GM19324 (cell line): ENCODE measurements around the gene LRRC56.

ENCODE experiments used
- ATAC-seq: cut with Tn5 transposase; IDR thresholded peaks from one replicate; pipeline ENCODE4 v1.9.1; 2021; ENCODE audit warnings: mild to moderate bottlenecking, moderate library complexity; ENCODE audit not compliant: unreplicated experiment, low FRiP score

Gene LRRC56

GRCh38 chr11:518463-519202 is 18.7 kb upstream of the LRRC56 start:
- peak; percentile 83 for ATAC-seq

DNA sequence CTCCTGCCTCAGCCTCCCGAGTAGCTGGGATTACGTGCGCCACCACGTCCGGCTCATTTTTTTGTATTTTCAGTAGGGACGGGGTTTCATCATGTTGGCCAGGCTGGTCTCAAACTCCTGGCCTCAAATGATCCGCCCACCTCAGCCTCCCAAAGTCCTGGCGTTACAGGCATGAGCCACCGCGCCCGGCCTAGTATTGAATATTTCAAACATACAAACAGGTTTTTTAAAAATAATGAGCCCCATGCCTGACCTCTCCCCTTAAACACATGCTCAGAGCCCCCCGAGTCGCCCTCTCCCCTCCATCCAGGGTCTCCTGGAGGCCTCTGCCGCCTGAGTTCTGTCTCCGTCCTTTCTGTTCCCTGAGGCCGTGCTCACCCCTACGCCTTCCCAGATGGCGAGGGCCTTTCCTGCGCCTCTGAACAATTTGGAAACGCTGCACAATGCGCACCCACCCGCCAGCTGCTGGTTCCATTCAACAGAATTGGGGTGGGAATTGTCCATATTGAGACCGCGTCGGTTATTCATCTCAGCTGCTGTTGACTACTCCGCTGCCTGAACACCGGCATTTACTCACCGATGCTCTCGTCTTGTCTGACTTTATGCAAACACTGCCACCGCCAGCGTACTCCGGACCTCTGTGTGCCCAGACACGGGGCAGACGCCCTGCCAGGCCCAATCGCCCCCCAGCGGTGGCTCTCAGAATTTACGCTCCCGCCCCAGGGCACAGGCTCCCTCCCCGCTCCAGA is 16.7 kb upstream of the LRRC56 start:
- no peak for ATAC-seq

GRCh38 chr11:521177-521688 is 16.1 kb upstream of the LRRC56 start:
- no peak for ATAC-seq

GRCh38 chr11:526192-526591 is 11.1 kb upstream of the LRRC56 start:
- no peak for ATAC-seq

- no peak for ATAC-seq
These were observed 9.0 kb upstream of the LRRC56 start for GRCh38 chr11:528166-528814.

- ATAC-seq = no peak
These were observed 8.3 kb upstream of the LRRC56 start for GRCh38 chr11:528815-529727.

- no peak for ATAC-seq
These were observed 7.5 kb upstream of the LRRC56 start for GRCh38 chr11:529728-530411.

DNA sequence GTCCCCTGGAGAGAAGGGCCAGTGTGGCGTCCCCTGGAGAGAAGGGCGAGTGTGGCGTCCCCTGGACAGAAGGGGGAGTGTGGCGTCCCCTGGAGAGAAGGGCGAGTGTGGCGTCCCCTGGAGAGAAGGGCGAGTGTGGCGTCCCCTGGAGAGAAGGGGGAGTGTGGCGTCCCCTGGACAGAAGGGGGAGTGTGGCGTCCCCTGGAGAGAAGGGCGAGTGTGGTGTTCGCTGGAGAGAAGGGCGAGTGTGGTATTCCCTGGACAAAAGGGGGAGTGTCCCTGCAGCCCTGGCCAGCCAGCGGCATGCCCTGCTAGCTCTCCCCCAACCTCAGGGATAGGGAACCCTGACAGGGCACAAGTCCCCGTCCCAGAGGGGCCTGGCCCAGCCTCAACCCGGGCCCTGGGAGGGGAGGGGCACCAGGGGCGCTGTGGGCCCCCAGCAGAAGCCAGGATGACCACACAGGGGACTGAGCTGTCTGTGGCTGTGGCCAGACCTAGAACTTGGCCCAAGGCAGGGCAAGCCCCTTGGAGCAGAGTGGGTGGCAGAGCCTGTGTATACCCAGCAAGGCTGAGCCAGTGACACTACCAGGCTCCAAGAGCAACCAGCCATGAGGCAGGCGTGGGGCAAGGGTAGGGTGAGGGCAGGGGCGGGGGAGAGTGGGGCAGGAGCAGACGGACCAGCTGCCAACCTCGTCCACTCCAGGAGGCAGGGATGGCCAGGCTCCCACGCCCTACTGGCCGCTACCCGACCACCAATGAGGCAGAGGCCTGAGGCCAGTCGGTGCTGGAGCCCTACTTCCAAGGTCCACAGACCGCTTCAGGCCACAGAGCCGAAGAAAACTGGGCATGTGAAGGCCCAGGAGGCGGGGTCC is 6.1 kb upstream of the LRRC56 start:
- no peak for ATAC-seq

- ATAC-seq = no peak
These were observed 5.3 kb upstream of the LRRC56 start for GRCh38 chr11:531919-532526.

DNA sequence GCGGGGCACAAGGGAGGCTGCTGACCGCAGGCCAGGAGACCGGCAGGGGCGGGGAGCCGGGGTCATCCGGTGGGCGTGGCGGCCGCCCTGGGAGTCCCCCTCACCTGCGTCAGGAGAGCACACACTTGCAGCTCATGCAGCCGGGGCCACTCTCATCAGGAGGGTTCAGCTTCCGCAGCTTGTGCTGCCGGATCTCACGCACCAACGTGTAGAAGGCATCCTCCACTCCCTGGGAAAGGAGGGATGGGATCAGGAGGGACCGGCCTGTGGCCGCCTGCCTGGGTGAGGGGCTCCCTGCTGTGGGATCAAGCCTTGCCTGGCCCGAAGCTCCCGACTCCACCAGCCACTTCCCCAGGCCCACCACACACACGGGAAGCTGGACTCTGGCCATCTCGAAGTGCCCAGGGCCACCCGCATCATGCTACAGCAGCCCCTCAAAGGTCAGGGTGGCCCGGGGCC is 4.8 kb upstream of the LRRC56 start:
- ATAC-seq = no peak

GRCh38 chr11:532986-533585 is 4.2 kb upstream of the LRRC56 start:
- ATAC-seq = no peak

DNA sequence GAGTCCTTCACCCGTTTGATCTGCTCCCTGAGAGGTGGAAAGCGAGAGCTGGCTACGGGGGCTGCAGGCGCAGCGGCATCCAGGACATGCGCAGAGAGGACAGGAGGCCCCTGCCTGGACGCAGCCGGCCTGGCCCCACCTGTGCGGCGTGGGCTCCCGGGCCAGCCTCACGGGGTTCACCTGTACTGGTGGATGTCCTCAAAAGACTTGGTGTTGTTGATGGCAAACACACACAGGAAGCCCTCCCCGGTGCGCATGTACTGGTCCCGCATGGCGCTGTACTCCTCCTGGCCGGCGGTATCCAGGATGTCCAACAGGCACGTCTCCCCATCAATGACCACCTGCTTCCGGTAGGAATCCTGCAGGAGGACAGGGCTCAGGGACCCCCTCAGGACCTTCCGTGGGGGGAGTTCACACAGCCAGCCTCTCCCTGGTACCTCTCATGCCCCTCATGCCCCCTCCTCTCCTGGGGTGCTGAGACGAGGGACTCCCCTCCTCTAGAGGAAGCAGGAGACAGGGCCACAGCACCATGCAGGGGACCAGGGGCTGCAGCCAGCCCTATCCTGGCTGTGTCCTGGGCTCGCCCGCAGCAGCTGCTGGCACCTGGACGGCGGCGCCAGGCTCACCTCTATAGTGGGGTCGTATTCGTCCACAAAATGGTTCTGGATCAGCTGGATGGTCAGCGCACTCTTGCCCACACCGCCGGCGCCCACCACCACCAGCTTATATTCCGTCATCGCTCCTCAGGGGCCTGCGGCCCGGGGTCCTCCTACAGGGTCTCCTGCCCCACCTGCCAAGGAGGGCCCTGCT is 3.5 kb upstream of the LRRC56 start:
- no peak for ATAC-seq

DNA sequence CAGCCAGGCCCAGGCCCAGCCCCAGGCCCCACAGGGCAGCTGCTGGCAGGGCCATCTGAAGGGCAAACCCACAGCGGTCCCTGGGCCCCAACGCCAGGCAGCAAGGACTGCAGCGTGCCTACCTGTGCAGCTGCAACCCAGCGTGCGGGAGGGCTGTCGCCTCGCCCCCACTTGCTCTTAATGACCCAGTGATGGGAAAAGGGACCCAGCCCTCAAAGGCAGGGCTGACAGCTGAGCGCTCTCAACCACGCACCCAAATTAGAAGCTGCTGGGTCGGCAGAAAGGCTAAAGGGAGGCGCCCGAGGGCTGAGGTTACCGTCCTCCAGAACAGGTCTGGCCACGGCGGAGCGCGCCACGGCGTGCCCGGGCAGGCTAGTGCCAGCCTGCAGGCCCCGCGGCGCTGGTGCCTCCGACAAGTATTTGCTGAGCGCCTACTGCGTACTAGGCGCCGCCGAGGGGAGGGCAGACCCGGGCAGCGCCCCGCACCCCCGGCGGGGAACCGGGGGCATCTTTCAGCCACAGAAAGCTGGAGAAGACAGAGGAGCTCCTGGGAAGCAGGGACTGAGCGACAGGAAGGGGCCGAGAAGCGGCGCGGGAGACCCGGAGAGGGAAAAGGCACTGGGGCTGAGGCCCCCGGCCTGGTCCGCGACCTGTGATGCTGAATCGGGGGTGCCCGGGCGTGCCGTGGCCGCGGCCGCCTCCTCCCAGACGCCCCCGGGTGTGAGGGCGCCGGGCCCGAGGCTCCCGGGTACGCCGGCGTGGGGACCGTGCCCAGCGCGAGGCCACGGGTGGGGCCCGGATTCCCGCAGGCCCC is 2.7 kb upstream of the LRRC56 start:
- ATAC-seq = peak; percentile 1

DNA sequence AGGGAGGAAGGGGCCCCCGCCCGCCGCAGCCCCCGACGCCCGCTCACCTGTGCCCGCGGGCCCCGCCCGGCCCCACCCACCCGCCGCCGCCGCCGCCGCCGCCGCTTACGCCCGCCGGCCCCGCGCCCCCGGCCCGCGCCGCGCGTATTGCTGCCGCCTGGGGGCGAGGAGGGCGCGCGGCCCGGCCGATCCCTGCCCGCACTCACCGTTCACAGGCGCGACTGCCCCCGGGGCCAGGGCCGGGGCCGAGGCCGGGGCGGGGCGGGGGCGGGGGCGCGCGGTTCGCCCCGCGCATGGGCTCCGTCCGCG is 2.2 kb upstream of the LRRC56 start:
- no peak for ATAC-seq

DNA sequence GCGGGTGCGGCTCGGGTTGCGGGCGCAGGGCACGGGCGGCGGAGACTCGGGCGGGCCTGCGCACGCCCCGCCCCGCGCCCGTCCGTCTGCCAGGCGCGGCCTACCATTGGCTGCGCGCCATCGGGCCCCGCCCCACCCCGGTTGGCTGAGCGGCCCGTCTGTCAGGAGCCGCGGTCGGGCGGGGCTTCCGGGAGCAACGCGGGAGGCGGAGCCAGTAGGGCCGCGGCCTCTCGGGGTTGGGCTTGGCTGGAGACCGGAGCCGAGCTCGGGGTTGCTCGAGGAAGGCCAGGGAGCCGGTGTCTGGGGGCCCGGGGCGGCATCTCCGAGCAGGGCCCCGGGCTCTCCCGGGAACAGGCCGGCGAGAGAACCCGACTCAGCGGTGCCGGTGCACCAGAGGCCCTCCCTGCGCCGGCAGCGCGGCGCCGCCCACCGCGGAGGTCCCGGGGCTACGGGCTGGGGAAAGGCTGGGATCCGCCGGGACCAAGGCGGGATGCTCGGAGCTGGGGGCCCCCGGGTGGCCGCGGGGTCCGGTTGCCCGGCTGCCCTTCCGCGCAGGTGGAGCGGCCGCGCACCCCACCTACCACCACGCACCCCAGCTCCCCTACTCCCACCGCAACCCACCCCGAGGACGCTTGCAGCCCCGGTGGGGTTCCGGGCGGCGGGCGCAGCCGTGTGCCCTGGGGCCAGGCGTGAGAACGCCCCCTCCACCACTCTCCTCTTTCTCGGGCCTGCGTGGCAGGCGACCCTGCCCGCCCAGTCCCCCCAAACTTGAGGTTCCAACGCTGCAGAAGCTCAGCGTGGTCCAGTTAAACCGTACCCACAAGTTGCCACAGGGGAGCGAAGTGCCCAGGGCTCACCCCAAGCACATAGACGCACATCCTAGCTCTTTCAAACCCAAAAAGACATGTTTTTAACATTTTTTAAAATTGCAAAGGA is 1.5 kb upstream of the LRRC56 start, which contains the start of gene HRAS:
TSS of gene HRAS (minus strand) at position 58 of the 936 bp plus-strand sequence.
- ATAC-seq = peak; percentile 70
